GM10248 (cell line): Measurements from ENCODE around the gene CFAP20.

Experiments
- CTCF ChIA-PET: fragments of 300-600 bp; sonication (Branson Sonifier 250); formaldehyde crosslinking; extraction: SDS; loops from one replicate; lab custom pipeline; 2021; ENCODE audit warnings: antibody characterized with exemption; lab: Yijun Ruan, JAX
- POLR2A ChIA-PET: fragments of 350-650 bp; sonication (Branson Sonifier 250); formaldehyde crosslinking; extraction: SDS; loops from one replicate; lab custom pipeline; 2020; ENCODE audit warnings: antibody characterized with exemption; lab: Yijun Ruan, JAX
- DNase-seq: peaks from one replicate; pipeline ENCODE4 v3.0.0; 2012; ENCODE audit errors: extremely low spot score
- CTCF ChIP-seq: IDR thresholded peaks from 2 replicates; pipeline ENCODE4 v1.5.1; 2012; ENCODE audit warnings: mild to moderate bottlenecking, low read depth; ENCODE audit errors: extremely low read depth, missing control alignments, control extremely low read depth

Gene CFAP20

GRCh38 chr16:58114827-58115825 is 14.1 kb downstream of the CFAP20 start:
- no peak for TF ChIP-seq CTCF
- CTCF ChIA-PET: interaction anchor here (1.9 kb wide), 1 partner anchor 14 kb away, joined by 4 read pairs; the partner anchor contains the start of gene CFAP20
- POLR2A ChIA-PET: no interaction called here
- no peak for DNase-seq

- DNase-seq: no peak
- ChIA-PET CTCF (no interaction called here), POLR2A (no interaction called here)
- TF ChIP-seq CTCF: no peak
Measured at GRCh38 chr16:58111302-58111627, 17.9 kb downstream of the CFAP20 start.

- DNase-seq: no peak
- CTCF ChIA-PET: interaction anchor here (1.3 to 6.0 kb wide), 3 partner anchors 10 to 16 kb away, joined by 3 to 33 read pairs (median 12); no protein-coding TSS in a partner anchor
- POLR2A ChIA-PET: interaction anchor here (1.7 kb wide), 1 partner anchor 19 kb away, joined by 5 read pairs; the partner anchor contains the start of gene CFAP20
Measured at GRCh38 chr16:58110571-58111301, 18.4 kb downstream of the CFAP20 start.

GRCh38 chr16:58109881-58110280 is 19.3 kb downstream of the CFAP20 start:
- no peak for DNase-seq
- no peak for TF ChIP-seq CTCF
- CTCF ChIA-PET: interaction anchor here (1.3 to 6.0 kb wide), 4 partner anchors 11 to 15 kb away, joined by 3 to 33 read pairs (median 8); no protein-coding TSS in a partner anchor
- POLR2A ChIA-PET: interaction anchor here (0.8 to 1.7 kb wide), 2 partner anchors 12 to 19 kb away, joined by 3 to 5 read pairs; partner anchors contain the start of gene CFAP20

More at GRCh38 chr16:58110571-58111301, 18.4 kb downstream of the CFAP20 start:
- TF ChIP-seq CTCF: no peak

GRCh38 chr16:58109330-58109729 is 19.9 kb downstream of the CFAP20 start:
- no peak for TF ChIP-seq CTCF
- CTCF ChIA-PET: interaction anchor here (1.2 to 6.0 kb wide), 5 partner anchors 12 to 27 kb away, joined by 3 to 33 read pairs (median 3); no protein-coding TSS in a partner anchor
- no peak for DNase-seq
- POLR2A ChIA-PET: interaction anchor here (0.8 to 1.7 kb wide), 2 partner anchors 13 to 20 kb away, joined by 3 to 5 read pairs; partner anchors contain the start of gene CFAP20

- POLR2A ChIA-PET: no interaction called here
- no peak for DNase-seq
- TF ChIP-seq CTCF: no peak
- CTCF ChIA-PET: interaction anchor here (0.8 to 6.0 kb wide), 3 partner anchors 10 to 20 kb away, joined by 6 to 33 read pairs (median 12); no protein-coding TSS in a partner anchor
Measured at GRCh38 chr16:58107709-58108108, 21.5 kb downstream of the CFAP20 start.
